Right atrium auricular region (tissue), 2 donors: Measurements from ENCODE around the gene MAD1L1. TPM values are rescaled to one million over a fixed set of nuclear protein-coding genes. Genes with fewer than 3 reads are reported as not detected.

Experiments
- DNase-seq: peaks from one replicate; pipeline ENCODE4 v3.0.0-alpha.2; 2019; ENCODE audit warnings: low spot score
- H3K27ac ChIP-seq, 2 donors: fragments of 200-600 bp; sonication (generic); 1 replicate in 1 of 2; 2 replicates in 1 of 2; pipeline ENCODE4 v1.5.1; 2016 to 2019
- H3K27me3 ChIP-seq, 2 donors: fragments of 200-600 bp; sonication (generic); one replicate each; pipeline versions ENCODE4 v1.5.1 to v1.6.0; 2017 to 2019
- H3K36me3 ChIP-seq: fragments of 200-600 bp; sonication (generic); one replicate; pipeline ENCODE4 v1.5.1; 2016
- H3K4me1 ChIP-seq, 2 donors: fragments of 200-600 bp; sonication (generic); one replicate each; pipeline versions ENCODE4 v1.5.1 to v1.6.0; 2017 to 2019
- H3K4me3 ChIP-seq, 2 donors: fragments of 200-600 bp; sonication (generic); 1 replicate in 1 of 2; 2 replicates in 1 of 2; pipeline ENCODE4 v1.5.1; 2017 to 2019; ENCODE audit warnings: mild to moderate bottlenecking in 1 of 2, moderate library complexity in 1 of 2
- H3K9me3 ChIP-seq, 2 donors: fragments of 200-600 bp; sonication (generic); one replicate each; pipeline ENCODE4 v1.5.1; 2019
- total RNA-seq, 2 donors: library from RNA; depleted of rRNA; stranded (reverse); fragments of >200 nt; gene quantifications; one replicate each; pipeline ENCODE4 v1.1.0, GENCODE V29; 2016
- TF ChIP-seq, protein P1 (sequence below), 2 donors: fragments of 200-600 bp; sonication (generic); IDR thresholded peaks; one replicate each; pipeline ENCODE4 v1.5.1; 2019; ENCODE audit warnings: antibody characterized with exemption in 2 of 2

MAD1L1 gene
- total RNA-seq, 2 donors from 2014 or later = 13.3 to 31.9 TPM

DNA sequence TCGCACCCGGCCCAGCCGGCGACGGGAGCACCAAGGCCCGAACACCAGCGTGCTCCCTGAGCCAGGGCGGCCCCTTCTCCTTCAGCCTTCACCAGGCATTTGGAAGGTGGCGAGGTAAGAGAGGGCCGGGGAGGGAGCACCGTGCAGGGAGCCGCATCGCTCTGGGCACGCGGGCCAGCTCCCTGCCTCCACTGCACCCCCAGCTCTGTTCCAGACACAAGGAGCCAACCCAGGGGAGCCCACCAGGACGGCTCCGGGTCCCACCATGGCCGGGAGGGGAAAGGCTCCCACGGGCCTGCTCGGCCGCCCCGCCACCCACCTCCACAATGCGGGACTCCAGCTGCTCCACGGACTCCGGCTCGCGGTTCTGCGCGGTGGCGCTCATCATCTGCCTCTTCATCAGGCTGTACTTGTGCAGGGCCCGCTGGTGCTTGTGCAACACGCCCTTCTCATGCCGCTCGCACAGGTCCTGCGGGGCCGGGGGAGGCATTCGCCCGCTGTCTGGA lies 24.4 kb upstream of the MAD1L1 start:
- no peak for DNase-seq
- Histone ChIP-seq H3K27me3 (no peaks in the 10 kb centered on the region), H3K27ac (no peak overlapping the region), H3K36me3 (peaks cover 37% of the 10 kb centered on the region), H3K4me1 (no peaks in the 10 kb centered on the region), H3K4me3 (no peak overlapping the region), H3K9me3 (no peaks in the 10 kb centered on the region)
- TF ChIP-seq, protein P1, sequence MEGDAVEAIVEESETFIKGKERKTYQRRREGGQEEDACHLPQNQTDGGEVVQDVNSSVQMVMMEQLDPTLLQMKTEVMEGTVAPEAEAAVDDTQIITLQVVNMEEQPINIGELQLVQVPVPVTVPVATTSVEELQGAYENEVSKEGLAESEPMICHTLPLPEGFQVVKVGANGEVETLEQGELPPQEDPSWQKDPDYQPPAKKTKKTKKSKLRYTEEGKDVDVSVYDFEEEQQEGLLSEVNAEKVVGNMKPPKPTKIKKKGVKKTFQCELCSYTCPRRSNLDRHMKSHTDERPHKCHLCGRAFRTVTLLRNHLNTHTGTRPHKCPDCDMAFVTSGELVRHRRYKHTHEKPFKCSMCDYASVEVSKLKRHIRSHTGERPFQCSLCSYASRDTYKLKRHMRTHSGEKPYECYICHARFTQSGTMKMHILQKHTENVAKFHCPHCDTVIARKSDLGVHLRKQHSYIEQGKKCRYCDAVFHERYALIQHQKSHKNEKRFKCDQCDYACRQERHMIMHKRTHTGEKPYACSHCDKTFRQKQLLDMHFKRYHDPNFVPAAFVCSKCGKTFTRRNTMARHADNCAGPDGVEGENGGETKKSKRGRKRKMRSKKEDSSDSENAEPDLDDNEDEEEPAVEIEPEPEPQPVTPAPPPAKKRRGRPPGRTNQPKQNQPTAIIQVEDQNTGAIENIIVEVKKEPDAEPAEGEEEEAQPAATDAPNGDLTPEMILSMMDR (IDR thresholded peaks at IDR 0.05) = no peak

DNA sequence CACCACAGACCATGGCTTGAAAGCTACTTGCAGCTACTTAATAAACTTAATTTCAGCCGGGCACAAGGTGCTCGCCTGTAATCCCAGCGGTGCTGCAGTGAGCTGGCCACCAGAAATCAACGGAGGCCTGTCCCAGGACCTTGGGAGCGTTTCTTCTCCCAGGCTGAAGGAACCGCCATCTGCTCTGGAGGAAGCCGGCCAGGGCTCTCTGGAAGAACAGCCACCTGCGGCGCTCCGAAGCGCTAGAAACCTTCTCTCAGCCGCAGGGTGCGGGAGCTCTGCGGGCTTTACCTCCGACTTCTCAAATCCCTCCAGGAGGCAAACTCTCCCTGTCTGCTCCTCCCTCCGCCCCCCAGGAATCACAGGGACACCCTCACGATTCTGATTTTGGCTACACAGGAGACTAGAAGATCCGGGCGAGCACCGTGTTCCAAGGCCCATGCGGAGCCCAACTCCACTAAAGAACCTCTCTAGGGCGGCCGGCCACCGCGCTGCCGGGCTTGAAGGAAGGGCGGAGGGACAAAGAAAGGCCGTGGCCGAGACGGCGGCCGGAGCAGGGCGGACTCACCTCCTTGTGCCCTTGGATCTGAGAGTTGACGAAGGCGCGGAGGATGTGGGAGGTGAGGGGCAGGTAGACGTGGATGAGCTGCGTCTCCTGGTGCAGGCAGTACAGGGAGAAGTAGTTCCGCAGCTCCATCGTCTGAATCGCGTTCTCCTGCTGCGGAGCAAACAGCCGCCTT lies 23.7 kb upstream of the MAD1L1 start:
- H3K27ac ChIP-seq = no peak overlapping the region
- no peaks in the 10 kb centered on the region for H3K27me3 ChIP-seq
- TF ChIP-seq, protein P1 (IDR thresholded peaks at IDR 0.05) = no peak
- no peaks in the 10 kb centered on the region for H3K9me3 ChIP-seq
- peaks cover 37% of the 10 kb centered on the region for H3K36me3 ChIP-seq
- H3K4me3 ChIP-seq = no peak overlapping the region
- H3K4me1 ChIP-seq = no peaks in the 10 kb centered on the region
- no peak for DNase-seq

DNA sequence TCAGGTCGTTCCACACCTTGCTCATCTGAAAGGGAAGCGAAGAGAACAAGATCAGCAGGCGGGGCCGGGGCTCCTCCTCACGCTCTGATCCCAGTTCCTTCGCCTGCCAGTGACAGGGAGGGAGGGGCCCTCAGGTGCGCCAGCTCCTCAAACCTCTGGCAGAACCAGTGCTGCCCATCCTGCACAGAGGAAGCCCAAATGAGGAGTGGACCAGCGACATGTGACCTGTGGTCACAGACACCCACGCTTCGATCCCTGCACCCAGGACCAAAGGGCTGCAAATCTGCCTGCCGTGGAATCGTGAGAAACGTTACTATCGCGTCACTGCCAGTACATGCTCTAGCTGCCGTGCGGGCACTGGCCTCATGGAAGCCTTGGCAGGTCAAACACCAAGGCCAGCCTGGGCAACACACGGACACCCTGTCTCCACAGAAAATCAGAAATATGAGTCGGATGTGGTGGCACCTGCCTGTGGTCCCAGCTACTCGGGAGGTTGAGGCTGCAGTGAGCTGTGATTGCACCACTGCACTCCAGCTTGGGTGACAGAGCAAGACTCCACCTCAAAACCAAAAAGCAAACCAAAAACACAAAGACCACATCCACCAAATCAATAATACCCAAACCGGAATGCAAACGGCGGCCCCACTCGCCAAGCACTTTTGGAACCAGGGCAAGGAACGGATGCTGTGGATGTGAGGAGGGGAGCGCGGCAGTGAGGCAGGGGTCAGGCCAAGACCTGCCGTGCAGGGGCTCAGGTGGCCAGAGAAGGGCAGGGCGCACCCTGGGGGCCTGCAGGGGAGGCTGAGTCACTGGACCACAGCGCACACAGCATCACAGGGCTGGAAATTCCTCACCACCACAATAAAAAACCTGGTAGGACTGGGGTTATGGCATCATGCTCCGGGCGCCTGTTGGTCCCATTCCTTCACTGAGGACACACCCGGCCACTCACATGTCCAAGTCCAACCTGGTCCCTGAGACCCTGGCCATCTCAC lies 22.7 kb upstream of the MAD1L1 start:
- Histone ChIP-seq H3K27ac (no peak overlapping the region), H3K9me3 (no peaks in the 10 kb centered on the region), H3K4me1 (no peaks in the 10 kb centered on the region), H3K27me3 (no peaks in the 10 kb centered on the region), H3K36me3 (peaks cover 37% of the 10 kb centered on the region), H3K4me3 (no peak overlapping the region)
- no peak for DNase-seq
- TF ChIP-seq, protein P1 (IDR thresholded peaks at IDR 0.05) = no peak

DNA sequence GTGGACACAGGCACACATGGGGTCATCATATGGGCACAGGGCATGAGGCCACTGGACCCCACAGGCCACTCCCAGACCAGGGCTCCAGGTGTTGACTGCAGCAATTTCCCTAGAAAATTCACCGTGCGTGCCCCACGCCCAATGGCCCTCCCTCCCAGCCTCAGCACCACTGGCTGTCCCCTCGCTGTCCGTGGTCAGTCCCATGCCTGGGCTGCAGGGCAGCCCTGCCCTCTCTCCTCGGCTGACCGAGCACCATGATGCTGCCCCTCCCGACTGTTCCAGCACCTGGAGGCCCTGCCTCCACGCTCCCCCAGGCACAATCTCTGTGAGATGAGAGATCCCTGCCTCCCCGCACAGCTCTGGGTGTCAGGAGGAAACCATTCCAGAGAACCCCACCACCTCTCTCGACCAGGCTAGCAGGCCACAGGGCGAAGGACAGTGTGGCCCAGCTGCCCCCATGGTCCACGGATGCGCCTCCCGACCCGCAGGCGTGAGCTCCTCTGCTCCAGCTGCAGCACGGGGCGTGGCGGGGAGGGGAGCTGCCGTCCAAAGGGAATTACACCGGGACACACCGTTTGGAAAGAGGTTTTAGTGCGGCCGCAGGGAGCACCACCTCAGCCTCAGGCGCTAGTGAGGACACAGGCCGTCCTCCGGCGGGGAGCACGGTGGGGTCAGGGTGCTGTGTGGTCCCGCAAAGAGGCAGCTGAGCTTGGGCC lies 21.8 kb upstream of the MAD1L1 start:
- Histone ChIP-seq H3K9me3 (no peaks in the 10 kb centered on the region), H3K27ac (no peak overlapping the region), H3K4me3 (no peak overlapping the region), H3K27me3 (no peaks in the 10 kb centered on the region), H3K4me1 (no peaks in the 10 kb centered on the region), H3K36me3 (peaks cover 37% of the 10 kb centered on the region)
- DNase-seq = no peak
- TF ChIP-seq, protein P1 (IDR thresholded peaks at IDR 0.05) = no peak

DNA sequence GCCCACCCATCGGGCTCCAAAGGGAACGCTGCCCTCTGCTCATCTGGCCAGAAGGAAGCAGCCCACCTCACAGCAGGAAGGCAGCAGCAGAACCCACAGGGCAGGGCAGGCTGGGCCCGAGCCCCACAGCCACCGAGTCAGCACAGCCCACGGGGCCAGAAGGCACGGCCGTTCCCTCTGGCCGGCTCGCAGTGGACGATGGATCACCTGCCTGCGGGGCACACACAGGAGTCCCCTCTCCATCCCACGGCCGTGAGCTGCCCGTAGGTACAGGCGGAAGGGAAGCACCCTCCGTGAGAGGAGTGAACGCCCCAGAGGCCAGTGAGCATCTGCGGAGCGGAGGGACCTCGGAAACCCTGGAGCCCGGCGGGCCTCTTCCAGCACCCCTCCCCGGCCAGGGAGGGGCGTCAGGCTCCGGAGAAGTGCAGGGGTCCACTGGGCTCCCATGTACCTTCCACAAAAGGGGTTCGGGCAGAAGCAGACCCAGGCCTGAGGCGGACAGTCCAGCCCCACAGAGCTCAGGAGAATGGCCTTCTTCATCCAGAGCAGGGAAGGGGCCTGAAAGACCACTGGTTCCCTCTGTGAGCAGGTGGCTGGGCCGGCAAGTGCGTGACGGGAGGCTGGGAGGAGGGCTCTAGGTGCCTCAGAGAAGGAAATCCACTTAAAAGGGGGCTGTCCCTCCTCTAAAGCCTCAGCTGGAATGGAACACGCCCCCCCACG lies 20.9 kb upstream of the MAD1L1 start:
- Histone ChIP-seq H3K4me3 (no peak overlapping the region), H3K36me3 (peaks cover 37% of the 10 kb centered on the region), H3K27ac (no peak overlapping the region)

More for the DNA sequence above, 20.9 kb upstream of the MAD1L1 start:
- DNase-seq = no peak
- no peaks in the 10 kb centered on the region for H3K27me3 ChIP-seq
- TF ChIP-seq, protein P1 (IDR thresholded peaks at IDR 0.05) = no peak
- no peaks in the 10 kb centered on the region for H3K9me3 ChIP-seq
- peaks cover 0 to 5% of the 10 kb centered on the region in 2 donors for H3K4me1 ChIP-seq
